NCI-H2107 treated with DMSO at 0.1 percent for 48 hours (cell line): ENCODE data around the gene LYPD6.

Experiments
- DNase-seq: peaks from one replicate; lab custom pipeline; 2025; ENCODE audit not compliant: unreplicated experiment; lab: John Stamatoyannopoulos, UW

LYPD6 gene

GRCh38 chr2:149346272-149346671 is 15.9 kb downstream of the LYPD6 start:
- DNase-seq = no peak

DNA sequence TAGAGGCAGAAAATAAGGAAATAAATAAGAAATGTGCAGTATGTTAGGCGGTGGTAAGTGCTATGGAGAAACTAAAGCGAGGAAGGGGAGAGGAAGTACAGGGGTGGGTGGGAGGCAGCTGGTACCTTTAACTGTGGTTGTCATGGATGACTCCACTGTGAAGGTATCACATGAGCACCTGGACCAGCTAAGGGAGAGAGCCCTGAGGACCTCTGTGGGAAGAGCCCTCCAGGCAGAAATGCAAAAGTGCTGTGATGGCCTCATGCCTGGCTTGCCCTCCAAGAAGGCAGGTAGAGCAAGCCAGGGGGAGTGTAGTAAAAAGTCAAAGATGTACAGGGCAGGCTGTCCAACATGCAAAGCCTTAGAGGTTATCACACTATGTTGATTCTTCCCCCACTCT is 17.9 kb downstream of the LYPD6 start:
- DNase-seq = no peak

DNA sequence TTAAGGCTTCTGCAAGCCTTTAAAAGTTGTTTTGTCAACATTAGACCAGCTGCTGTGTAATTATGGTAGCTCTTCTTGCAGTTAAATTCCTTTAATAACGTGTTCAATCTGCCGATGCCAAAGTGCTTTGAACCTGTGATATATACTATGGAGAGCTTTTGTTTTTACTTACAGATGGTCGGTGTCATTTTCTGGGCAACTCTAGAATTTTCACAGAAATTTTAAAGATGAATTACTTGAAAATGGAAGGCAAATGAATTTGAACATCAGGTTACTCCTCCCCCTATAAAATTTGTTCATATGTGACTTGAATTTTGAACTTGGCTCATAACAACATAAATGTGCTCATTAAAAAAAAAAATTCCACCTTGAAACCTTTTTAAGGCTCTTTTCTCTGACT is 23.0 kb downstream of the LYPD6 start:
- DNase-seq = no peak

- no peak for DNase-seq
Measured at GRCh38 chr2:149355716-149356422, 25.5 kb downstream of the LYPD6 start.

GRCh38 chr2:149357058-149357457 is 26.7 kb downstream of the LYPD6 start:
- DNase-seq = no peak

- DNase-seq = no peak
Measured at GRCh38 chr2:149360106-149360505, 29.7 kb downstream of the LYPD6 start.

GRCh38 chr2:149363958-149364357 is 33.6 kb downstream of the LYPD6 start:
- no peak for DNase-seq

DNA sequence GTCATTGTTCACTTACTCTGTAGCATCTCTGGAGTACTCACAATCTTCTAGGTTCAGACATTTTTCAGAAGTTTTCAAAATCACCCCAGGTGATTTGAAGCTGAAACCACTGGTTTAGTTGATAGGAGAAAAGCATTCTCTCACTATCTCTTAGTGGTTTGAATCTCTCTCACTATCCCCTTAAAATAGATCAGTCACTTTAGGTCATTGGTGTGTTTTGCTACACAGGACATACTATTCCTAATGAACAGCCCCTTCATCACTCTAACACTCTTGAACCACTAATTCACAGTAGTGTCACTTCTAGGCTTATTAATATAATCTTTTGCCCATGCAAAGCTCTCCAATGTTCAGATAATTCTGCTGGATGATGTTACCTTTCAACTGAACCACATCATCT is 34.5 kb downstream of the LYPD6 start:
- no peak for DNase-seq

GRCh38 chr2:149365931-149366583 is 35.7 kb downstream of the LYPD6 start:
- DNase-seq = peak; percentile 52

DNA sequence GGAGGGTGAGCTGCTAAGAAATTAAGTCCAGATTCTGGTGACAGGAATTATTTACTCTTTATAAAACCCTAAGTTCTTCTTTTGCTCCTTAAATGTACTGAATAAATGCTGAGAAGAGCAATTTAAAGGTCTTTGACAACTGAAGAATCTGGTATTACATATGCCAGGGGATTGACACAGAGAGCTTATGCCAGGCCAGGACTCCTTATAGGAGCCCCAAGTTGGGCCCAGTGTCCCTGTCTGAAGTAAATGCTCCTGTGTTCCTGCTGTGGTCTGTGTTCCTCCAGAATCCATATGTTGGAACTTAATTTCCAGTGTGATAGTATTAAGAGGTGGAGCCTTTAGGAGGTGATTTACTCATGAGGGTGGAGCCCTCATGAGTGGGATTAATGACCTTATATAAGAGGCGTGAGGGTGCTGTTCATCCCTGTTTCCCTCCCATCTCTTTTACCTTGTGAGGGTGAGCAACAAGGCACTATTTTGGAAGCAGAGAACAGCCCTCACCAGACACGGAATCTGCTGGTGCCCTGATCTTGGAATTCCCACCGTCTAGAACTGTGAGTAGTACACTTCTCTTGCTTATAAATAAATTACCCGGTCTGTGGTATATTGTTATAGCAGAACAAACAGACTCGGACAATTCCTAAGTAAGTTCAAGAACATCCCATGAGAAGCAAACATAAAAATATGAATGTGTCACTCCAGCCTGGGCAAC is 39.8 kb downstream of the LYPD6 start:
- no peak for DNase-seq

DNA sequence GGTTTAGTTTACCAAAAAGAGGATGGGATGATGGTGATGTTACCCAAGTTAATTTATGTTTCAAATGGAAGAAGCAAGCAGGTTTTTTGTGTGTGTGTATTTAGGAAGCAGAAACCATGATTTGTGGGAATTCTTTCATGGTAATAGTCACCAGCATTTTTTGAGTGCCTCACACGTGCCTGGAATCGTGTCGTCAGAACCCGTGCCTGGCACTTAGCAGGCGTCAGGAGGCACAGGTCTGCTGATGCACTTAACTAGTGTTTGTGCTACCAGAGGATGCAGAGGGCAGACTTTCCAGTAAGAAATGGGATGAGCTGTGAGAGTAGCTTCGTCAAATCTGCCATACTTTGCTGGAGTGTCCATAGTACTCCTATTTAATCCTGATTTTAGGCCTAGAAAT is 41.1 kb downstream of the LYPD6 start:
- DNase-seq = no peak

- peak; percentile 24 for DNase-seq
Measured at GRCh38 chr2:149375801-149376361, 45.5 kb downstream of the LYPD6 start.

DNA sequence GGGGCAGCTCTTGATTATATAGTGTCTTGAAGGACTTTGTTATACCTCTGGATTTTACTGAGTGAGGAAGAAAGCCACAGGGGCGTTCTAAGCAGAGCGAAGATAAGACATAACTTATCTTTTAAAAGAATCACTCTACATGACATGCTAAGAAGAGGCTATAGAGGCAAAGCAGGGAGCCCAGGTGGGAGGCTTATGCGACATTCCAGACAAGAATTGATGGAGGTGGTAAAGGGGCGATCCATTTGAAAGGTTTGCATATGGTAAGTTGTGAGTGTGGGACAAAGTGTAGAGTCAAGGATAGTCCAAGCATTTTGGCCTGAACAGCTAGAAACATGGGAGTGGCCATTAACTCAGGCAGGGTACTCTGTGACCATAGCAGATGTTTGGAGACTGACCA is 49.8 kb downstream of the LYPD6 start:
- no peak for DNase-seq

DNA sequence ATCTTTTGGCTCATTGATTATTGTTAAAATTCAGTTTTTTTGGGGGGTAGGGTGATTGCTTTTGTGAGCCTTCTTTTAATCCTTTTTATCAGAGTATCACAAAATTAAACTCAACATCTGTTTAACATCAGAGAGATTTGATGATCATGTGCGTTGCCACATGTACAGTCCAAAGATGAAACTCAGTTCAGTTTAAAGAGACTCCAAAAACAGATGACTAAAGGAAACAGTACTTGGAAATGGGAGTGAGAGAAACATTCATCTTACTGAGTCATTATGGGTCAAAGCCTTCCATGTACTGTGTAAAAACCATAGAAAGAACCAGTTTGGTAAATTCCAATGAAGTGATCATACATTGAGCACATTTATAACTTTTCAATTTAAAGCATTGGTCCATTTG is 53.0 kb downstream of the LYPD6 start:
- no peak for DNase-seq

DNA sequence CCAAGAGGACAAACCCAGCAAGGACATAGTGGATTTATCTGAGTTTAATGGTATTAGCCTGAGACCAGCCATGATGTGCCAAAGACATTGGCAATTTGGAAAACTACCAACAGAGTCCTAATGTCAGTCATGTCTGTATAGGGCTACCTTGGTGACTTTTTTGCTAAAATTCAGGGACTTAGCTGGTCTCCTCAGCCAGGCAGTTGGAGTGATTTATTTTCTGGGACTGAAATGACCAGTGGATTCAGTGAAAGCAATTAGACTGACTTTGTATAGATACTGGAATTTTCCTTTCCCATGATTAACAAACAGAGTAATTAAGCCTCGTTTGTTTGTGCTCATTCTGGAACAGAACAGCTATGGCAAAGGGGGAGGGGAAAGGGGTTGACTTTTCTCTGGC is 55.0 kb downstream of the LYPD6 start:
- DNase-seq = no peak

GRCh38 chr2:149387411-149387810 is 57.0 kb downstream of the LYPD6 start:
- DNase-seq = no peak

DNA sequence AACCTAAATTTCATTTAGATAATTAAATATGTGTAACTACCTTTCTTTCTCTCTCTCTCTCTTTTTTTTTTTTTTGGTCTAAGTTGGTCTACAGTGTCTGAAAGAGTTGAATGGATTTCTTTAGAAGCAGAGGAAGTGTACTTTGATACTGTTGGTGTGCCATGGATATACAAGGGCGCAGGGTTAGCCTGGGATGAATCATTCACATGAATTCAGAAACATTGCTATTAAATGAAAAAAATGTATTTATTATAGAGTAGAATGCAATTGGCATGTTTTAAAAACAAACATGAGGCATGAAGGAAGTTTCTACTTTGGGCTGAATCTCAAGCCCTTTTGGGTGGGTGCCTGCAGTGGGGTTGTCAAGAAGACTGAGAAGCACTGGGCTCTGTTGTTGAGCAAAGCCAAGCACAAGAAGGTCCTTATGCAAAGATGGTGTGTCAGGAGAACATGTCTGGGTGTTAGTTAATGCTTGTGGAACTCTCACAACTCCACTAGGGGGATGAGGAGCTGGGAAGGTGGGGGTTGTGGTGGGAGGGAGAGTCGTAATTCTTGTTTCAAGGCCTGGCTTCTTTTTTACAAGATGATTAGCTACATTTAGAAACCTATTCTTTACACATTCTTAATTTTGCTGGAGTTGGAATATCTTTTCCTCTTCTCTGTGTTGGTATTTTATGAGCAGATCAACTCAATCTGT is 57.9 kb downstream of the LYPD6 start:
- no peak for DNase-seq

GRCh38 chr2:149389506-149390167 is 59.2 kb downstream of the LYPD6 start:
- no peak for DNase-seq

DNA sequence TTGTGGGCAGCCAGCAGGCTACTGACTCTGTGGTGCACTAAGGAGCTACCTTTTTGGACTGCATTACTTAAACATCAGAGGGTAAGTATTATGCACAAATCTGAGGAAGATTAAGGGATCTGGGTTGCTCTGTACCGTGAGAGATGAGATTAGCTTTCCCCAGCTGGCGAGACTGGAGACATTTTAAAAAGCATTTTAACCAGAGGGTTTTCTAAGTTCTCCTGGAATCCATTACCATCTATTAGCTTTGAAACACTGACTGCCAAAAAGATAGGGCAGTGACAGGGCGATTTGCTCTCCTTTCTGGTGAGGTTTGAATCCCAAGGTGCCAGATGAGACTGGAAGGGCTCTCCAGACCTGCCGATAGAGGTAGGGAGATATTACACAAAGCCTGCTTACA is 63.2 kb downstream of the LYPD6 start:
- DNase-seq = no peak

DNA sequence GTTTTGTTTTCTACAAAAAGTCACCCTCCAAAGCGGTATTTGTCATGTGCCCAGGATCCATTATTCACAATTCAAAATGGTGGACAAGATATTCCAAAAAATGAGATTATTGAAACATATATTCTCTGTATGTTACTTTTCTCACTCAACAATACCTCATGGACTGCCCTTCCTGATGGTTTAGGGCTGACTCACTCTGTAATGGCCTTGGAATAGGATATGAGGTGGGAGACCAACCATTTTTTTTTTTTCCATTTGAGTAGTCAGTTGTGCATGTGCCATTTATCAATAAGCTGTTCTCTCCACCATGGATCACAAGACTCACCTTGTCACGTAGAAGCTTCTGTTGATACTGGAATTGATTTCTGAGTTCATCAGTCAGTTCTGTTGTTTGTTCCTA is 64.5 kb downstream of the LYPD6 start:
- DNase-seq = no peak
